GM23338 (cell line): Measurements from ENCODE around the gene SIDT1. TPM values are rescaled to one million over a fixed set of nuclear protein-coding genes. Genes with fewer than 3 reads are reported as not detected.
"Not testable (repeated sequence)": the region's sequence is repeated elsewhere in the genome, so short reads cannot be mapped to it uniquely, and the experiment has no call there.

Experiments used
- ATAC-seq: fragments of 200-7000 bp; cut with Tn5 transposase; 3 replicates; pipeline ENCODE4 v1.9.1; 2020
- DNase-seq: peaks from one replicate; pipeline ENCODE4 v3.0.0-alpha.2; 2015; ENCODE audit warnings: low spot score
- H2AFZ ChIP-seq: fragments of 200-600 bp; sonication (generic); 2 replicates; pipeline ENCODE4 v1.8.0; 2016; ENCODE audit warnings: antibody characterized with exemption, mild to moderate bottlenecking, moderate library complexity
- H3F3A ChIP-seq: fragments of 200-600 bp; sonication (generic); replicated peaks from 2 replicates; pipeline ENCODE4 v1.8.0; 2017; ENCODE audit warnings: antibody characterized with exemption, mixed run types, low read depth
- H3K27ac ChIP-seq: fragments of 200-600 bp; sonication (generic); 2 replicates; pipeline ENCODE4 v1.6.1; 2016; ENCODE audit warnings: low read depth
- H3K27me3 ChIP-seq: fragments of 200-600 bp; sonication (generic); 2 replicates; pipeline ENCODE4 v1.8.0; 2016; ENCODE audit warnings: mild to moderate bottlenecking, mixed run types, moderate library complexity; ENCODE audit not compliant: insufficient read depth
- H3K36me3 ChIP-seq: fragments of 200-600 bp; sonication (generic); 2 replicates; pipeline ENCODE4 v1.8.0; 2016; ENCODE audit warnings: mild to moderate bottlenecking; ENCODE audit not compliant: insufficient read depth
- H3K4me1 ChIP-seq: fragments of 200-600 bp; sonication (generic); 2 replicates; pipeline ENCODE4 v1.8.0; 2016; ENCODE audit warnings: mild to moderate bottlenecking, moderate library complexity; ENCODE audit not compliant: insufficient read depth
- H3K4me2 ChIP-seq: fragments of 200-600 bp; sonication (generic); 2 replicates; pipeline ENCODE4 v1.7.1; 2017; ENCODE audit warnings: mixed run types
- H3K4me3 ChIP-seq: fragments of 200-600 bp; sonication (generic); 2 replicates; pipeline ENCODE4 v1.6.1; 2016; ENCODE audit warnings: mixed run types
- H3K79me2 ChIP-seq: fragments of 200-600 bp; sonication (generic); replicated peaks from 2 replicates; pipeline ENCODE4 v1.8.0; 2017; ENCODE audit warnings: mild to moderate bottlenecking; ENCODE audit not compliant: insufficient read depth
- H3K9me2 ChIP-seq: fragments of 200-600 bp; sonication (generic); 2 replicates; pipeline ENCODE4 v1.8.0; 2017; ENCODE audit not compliant: insufficient read depth
- H4K20me1 ChIP-seq: fragments of 200-600 bp; sonication (generic); replicated peaks from 2 replicates; pipeline ENCODE4 v1.8.0; 2017; ENCODE audit warnings: mild to moderate bottlenecking; ENCODE audit not compliant: insufficient read depth
- H3K27ac Mint-ChIP-seq: 2 replicates; pipeline ENCODE4 v1.8.0; 2020; ENCODE audit warnings: inconsistent platforms, mild to moderate bottlenecking, moderate library complexity, mixed read lengths
- H3K27me3 Mint-ChIP-seq: 3 replicates; pipeline ENCODE4 v1.8.0; 2022; ENCODE audit warnings: low read depth, mild to moderate bottlenecking, moderate library complexity, mixed read lengths, inconsistent platforms; ENCODE audit not compliant: insufficient read depth, poor library complexity
- H3K36me3 Mint-ChIP-seq: 3 replicates; pipeline ENCODE4 v1.8.0; 2021; ENCODE audit warnings: low read depth, mild to moderate bottlenecking, inconsistent platforms, moderate library complexity, mixed read lengths
- H3K4me1 Mint-ChIP-seq: 3 replicates; pipeline ENCODE4 v1.8.0; 2020; ENCODE audit warnings: mild to moderate bottlenecking, inconsistent platforms, mixed read lengths
- H3K4me3 Mint-ChIP-seq: 3 replicates; pipeline ENCODE4 v1.8.0; 2021; ENCODE audit warnings: moderate library complexity, mild to moderate bottlenecking, inconsistent platforms, mixed read lengths
- H3K9me3 Mint-ChIP-seq: 3 replicates; pipeline ENCODE4 v1.8.0; 2020; ENCODE audit warnings: moderate library complexity, mild to moderate bottlenecking, inconsistent platforms, mixed read lengths
- CREB1 ChIP-seq: fragments of 250-450 bp; sonication (Bioruptor Pico); IDR thresholded peaks from 2 replicates; pipeline ENCODE4 v1.5.0; 2020; ENCODE audit warnings: low read depth, mild to moderate bottlenecking, moderate library complexity
- CTCF ChIP-seq, 2 experiments: fragments of 200-600 bp in 1 of 2; sonication (generic) in 1 of 2; conservative IDR thresholded peaks; 2 replicates each; pipeline versions ENCODE4 v1.5.1 to v1.6.1; 2016 to 2017; ENCODE audit warnings: antibody characterized with exemption in 2 of 2, low read depth in 2 of 2, mild to moderate bottlenecking in 2 of 2, moderate library complexity in 1 of 2
- ETS1 ChIP-seq: IDR thresholded peaks from 2 replicates; pipeline ENCODE4 v1.6.1; 2016; ENCODE audit warnings: antibody characterized with exemption
- EZH2phosphoT487 ChIP-seq: fragments of 200-600 bp; sonication (generic); IDR thresholded peaks from one replicate; pipeline ENCODE4 v1.8.1; 2018; ENCODE audit warnings: antibody characterized with exemption; ENCODE audit not compliant: unreplicated experiment
- JUNB ChIP-seq: IDR thresholded peaks from one replicate; pipeline ENCODE4 v1.6.1; 2016; ENCODE audit warnings: antibody characterized with exemption; ENCODE audit not compliant: unreplicated experiment
- NANOG ChIP-seq: IDR thresholded peaks from 2 replicates; pipeline ENCODE4 v1.6.1; 2016; ENCODE audit warnings: antibody characterized with exemption, borderline replicate concordance
- STAT1 ChIP-seq: IDR thresholded peaks from one replicate; pipeline ENCODE4 v1.6.1; 2016; ENCODE audit warnings: antibody characterized with exemption; ENCODE audit not compliant: unreplicated experiment
- ZNF114 ChIP-seq: fragments of 250-450 bp; sonication (Bioruptor Pico); IDR thresholded peaks from 2 replicates; pipeline ENCODE4 v1.5.0; 2020; ENCODE audit warnings: mild to moderate bottlenecking, moderate library complexity
- ZNF331 ChIP-seq: fragments of 250-450 bp; sonication (Bioruptor Pico); IDR thresholded peaks from 2 replicates; pipeline ENCODE4 v1.5.0; 2020; ENCODE audit warnings: low read depth, mild to moderate bottlenecking, moderate library complexity
- ZNF462 ChIP-seq: fragments of 250-450 bp; sonication (Bioruptor Pico); IDR thresholded peaks from 2 replicates; pipeline ENCODE4 v1.5.0; 2020; ENCODE audit warnings: mild to moderate bottlenecking, moderate library complexity
- polyA plus RNA-seq: library from polyadenylated mRNA; unstranded; fragments of >200 nt; fragmentation: Nextera tagmentation; extraction: Ambion mirVana; gene quantifications from 2 replicates; pipeline ENCODE4 v1.2.1, GENCODE V29; 2016
- total RNA-seq: library from RNA; depleted of rRNA; stranded (reverse); fragments of >200 nt; shearing (Covaris generic); gene quantifications from 2 replicates; pipeline ENCODE4 v1.2.3, GENCODE V29; 2014

SIDT1 gene
- total and polyA plus RNA-seq, 2 experiments from 2014 or later = 0.10 TPM; not detected in 1

GRCh38 chr3:113634782-113635474 is 102.6 kb downstream of the SIDT1 start:
- peaks cover 3% of the 10 kb centered on the region; the same call in 1 of the 3 replicates for H3K4me1 Mint-ChIP-seq
- no peaks in the 10 kb centered on the region for H3K36me3 Mint-ChIP-seq
- ATAC-seq (no peak), DNase-seq (no peak)
- H3K27ac ChIP-seq = no peak overlapping the region
- no peaks in the 10 kb centered on the region for H3K9me2 ChIP-seq
- H3K27ac Mint-ChIP-seq = no peak overlapping the region
- no peak overlapping the region for H3K4me3 Mint-ChIP-seq
- no peaks in the 10 kb centered on the region for H3K27me3 ChIP-seq
- no peaks in the 10 kb centered on the region for H4K20me1 ChIP-seq
- no peaks in the 10 kb centered on the region for H3K79me2 ChIP-seq
- H2AFZ ChIP-seq = no peak overlapping the region
- H3K4me2 ChIP-seq = no peak overlapping the region
- no peaks in the 10 kb centered on the region for H3K4me1 ChIP-seq
- H3F3A ChIP-seq = no peaks in the 10 kb centered on the region
- no peak overlapping the region for H3K4me3 ChIP-seq
- no peaks in the 10 kb centered on the region for H3K27me3 Mint-ChIP-seq
- no peaks in the 10 kb centered on the region for H3K9me3 Mint-ChIP-seq
- H3K36me3 ChIP-seq = no peaks in the 10 kb centered on the region
- TF ChIP-seq ZNF114 (CRISPR knock-in tag) = no peak
- TF ChIP-seq ZNF331 = no peak
- no peak for TF ChIP-seq ZNF462 (CRISPR knock-in tag)
- TF ChIP-seq CREB1 (CRISPR knock-in tag) = no peak
- no peak for TF ChIP-seq NANOG
- no peak for TF ChIP-seq JUNB
- no peak for TF ChIP-seq EZH2phosphoT487
- no peak for TF ChIP-seq STAT1
- TF ChIP-seq ETS1 = no peak
- no peak for TF ChIP-seq CTCF (conservative IDR thresholded peaks at IDR 0.05; ENCODE audit: low read depth in 2 of 2)

- not testable (repeated sequence) for H3K27ac ChIP-seq, H4K20me1 ChIP-seq, H3K36me3 Mint-ChIP-seq, H3K4me1 Mint-ChIP-seq, ATAC-seq, H3K27me3 ChIP-seq, H3K36me3 ChIP-seq, H3K27me3 Mint-ChIP-seq, H3K27ac Mint-ChIP-seq, H3K9me3 Mint-ChIP-seq, H3K79me2 ChIP-seq, H3K9me2 ChIP-seq, H3K4me2 ChIP-seq, H3K4me1 ChIP-seq, H3K4me3 ChIP-seq, DNase-seq, H2AFZ ChIP-seq, H3K4me3 Mint-ChIP-seq, H3F3A ChIP-seq
Observed at GRCh38 chr3:113636034-113636433, 103.7 kb downstream of the SIDT1 start.
